Activated CD4-positive, alpha-beta T cell treated with anti-CD3 and anti-CD28 coated beads for 1 hour (primary cell): ENCODE measurements around the gene DPH2.

Experiments
- DNase-seq: peaks from one replicate; pipeline ENCODE4 v3.0.0-alpha.2; 2020

The DPH2 gene

GRCh38 chr1:44008259-44008658 is 38.4 kb downstream of the DPH2 start:
- no peak for DNase-seq

DNA sequence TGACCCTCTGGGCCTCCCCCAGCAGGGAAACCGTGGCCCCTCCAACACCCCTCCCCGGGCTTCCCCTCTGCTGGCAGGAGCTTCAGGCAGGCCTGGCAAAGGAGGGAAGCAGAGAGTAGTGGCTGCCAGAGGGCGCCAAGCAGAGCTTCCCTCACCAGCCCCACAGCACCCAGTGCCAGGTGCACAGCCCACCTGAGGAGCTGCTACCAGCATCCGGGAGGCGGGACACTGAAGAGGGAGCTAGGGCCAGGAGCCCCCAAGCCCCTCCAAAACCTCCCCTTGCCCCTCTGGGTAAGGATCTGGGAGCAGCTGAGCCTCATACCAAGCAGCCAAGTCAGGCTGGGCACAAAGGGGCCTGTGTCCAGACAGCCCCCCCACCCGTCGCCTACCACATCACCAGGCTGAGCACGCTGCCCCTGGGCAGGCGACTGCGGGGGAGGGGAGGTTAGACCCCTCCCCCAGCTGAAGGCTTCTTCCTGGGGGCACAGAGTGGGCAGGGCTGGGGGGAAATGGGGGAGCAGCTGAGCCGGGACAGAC is 41.2 kb downstream of the DPH2 start:
- no peak for DNase-seq

GRCh38 chr1:44012404-44012803 is 42.6 kb downstream of the DPH2 start:
- no peak for DNase-seq

GRCh38 chr1:44012941-44013609 is 43.3 kb downstream of the DPH2 start:
- no peak for DNase-seq

DNA sequence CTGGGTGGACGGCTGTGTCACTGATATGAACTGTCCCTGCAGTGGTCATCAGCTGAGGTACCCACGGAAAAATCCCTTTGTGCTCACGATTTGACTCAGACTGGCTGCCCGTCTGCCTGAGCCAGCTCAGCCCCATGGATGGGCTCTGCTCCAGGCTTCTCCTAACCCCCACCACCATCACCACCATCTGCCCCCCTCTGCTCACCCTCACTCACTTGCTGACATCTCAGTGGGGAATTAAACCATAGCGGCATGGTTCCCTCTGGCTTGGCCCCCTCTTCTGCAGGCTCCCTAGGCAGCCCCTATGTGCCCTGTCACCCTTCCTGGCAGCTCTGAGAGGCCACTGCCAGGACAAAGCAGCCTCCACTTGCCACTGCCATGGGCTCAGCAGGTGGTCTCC is 44.1 kb downstream of the DPH2 start:
- no peak for DNase-seq

GRCh38 chr1:44014365-44015104 is 44.7 kb downstream of the DPH2 start:
- no peak for DNase-seq

GRCh38 chr1:44015206-44015605 is 45.4 kb downstream of the DPH2 start:
- DNase-seq, result no peak

DNA sequence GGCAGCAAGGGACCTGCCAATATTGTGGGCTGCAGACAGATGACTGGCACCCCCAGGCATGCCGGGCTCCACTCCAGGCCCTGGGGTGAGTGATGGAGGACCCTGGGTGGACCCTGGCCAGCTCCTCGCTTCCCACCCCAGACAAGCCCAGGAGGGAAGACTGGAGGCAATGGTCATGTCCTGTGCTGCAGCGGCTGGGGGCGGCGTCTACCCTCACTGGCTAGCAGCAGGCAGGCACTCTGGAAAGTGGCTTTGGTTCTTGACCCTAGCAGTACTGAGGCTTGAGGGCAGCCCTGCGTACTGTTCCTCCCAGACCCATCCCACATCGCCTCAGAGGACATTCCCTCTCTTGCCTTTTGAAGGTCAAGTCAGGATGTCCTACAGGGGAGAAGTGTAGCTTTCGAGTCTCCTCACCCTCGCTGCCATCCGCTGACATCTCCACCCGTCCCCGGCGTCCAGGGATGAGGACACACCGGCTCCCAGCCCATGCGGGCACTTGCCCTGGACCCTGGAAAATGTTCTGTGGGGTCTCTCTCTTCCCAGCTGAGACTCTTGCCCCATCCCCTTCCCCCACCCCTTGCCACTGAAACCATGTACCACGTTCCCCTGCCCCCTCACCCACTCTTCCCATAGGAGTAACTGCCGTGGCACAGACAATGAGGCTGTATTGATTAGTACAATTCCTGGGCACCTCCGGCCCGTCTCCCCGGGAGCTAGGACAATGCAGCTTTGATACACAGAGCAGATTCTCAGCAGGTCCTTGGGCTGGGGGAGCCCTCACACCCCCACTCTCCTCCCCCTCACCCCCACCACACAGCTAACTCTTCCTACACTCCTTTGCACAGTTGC is 46.5 kb downstream of the DPH2 start:
- no peak for DNase-seq

DNA sequence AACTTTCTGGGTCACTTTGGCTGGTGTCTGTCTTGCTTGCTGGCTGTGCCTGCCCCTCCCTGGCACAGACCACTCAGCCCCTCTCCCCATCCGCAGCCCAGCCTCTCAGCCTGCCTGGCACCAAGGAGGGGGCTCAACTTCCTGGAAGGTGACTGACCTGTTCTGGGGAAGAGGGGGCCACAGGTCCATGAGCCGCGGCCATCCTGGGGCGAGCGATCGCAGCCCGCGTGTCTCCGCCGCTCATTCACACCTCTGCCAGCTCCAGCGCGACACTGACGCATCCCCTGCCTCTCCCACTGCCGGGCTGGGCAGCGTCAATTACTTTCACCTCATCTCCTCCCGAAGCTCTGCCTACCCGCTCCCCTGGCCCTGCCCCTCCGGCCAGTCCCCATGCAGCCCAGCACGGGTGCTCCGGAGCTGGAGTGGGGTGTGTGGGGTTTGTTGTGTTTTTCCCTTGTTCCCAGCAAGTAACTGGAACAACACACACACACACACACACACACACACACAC is 47.1 kb downstream of the DPH2 start:
- DNase-seq, result no peak

- no peak for DNase-seq
Measured at GRCh38 chr1:44019466-44019948, 49.7 kb downstream of the DPH2 start.

- DNase-seq, result no peak
Measured at GRCh38 chr1:44020464-44020863, 50.7 kb downstream of the DPH2 start.

DNA sequence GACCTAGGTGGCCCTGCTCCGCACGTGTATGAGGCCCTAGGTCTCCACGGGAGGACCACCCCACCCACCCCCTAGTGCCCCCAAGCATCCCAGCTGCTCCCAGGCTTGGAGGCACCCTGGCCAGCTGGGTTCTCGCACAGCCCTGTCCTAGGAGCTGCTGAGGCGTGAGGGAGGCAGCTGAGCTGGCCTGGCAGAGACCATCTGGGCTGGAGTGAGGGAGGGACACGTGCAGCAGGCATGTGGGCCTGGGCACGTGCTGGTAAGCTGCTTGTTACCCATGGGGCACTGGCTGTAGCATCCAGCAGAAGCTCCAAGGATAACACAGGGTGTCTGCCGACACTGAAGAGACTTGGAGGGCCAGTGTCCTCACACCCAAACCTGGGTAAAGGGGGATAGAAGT is 51.3 kb downstream of the DPH2 start:
- no peak for DNase-seq

DNA sequence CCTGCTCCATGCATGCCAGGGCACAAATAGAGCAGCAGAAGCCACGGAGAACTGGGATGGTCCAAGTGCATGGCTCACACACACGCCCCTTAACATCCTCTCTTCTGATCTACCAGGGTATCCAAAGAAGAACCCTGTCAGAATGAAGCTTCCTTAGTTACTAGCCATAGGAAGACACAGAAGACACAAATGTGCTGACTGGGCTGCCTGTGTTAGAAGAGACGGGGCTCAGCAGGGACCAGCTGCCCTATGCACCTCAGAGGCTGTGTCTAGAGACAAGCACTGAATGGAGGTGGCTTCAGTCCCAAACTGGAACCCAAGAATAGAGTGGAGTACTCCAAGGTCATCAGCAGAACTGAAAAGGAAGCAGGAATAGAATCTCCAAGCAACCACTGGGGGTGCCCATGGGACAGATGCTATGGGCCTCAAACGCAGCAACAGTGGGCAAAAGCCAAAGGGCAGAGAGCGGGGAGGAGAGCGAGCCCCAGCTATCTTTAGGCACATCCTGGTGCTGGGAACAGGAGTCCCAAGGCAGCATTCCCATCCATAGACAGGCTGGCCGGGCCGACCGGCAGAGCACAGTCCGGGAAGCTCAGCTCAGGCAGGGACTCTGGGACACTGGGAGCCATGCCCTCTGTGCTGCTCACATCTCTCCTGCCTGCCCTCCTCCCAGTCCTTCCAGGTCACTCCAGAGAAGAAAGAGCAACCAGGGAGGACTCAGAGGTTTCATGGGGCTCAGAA is 51.9 kb downstream of the DPH2 start:
- DNase-seq, result no peak
